ENCODE results near the gene IGSF22.

GRCh38 chr11:18771266-18772035, 45.5 kb upstream of the IGSF22 start:
- no peak for TF ChIP-seq CTCF (IDR thresholded peaks at IDR 0.05)
- TF ChIP-seq POLR2A (IDR thresholded peaks at IDR 0.05) = no peak

All from ovary (tissue), 3 donors.